K562 (cell line): ENCODE results near the gene NACC1. TPM values are rescaled to one million over a fixed set of nuclear protein-coding genes. Genes with fewer than 3 reads are reported as not detected.
A peak's percentile ranks its signal among the peaks of the same experiment; 100 is the strongest.

ENCODE experiments used
- CBFA2T2 ChIP-seq: fragments of 450-650 bp; conservative IDR thresholded peaks from 2 replicates; pipeline ENCODE4 v1.6.1; 2017; ENCODE audit warnings: mild to moderate bottlenecking
- CBX1 ChIP-seq: sonication (generic); IDR thresholded peaks from 2 replicates; pipeline ENCODE4 v1.6.1; 2016; ENCODE audit warnings: antibody characterized with exemption, low read depth, mild to moderate bottlenecking
- DPF2 ChIP-seq: fragments of 450-650 bp; IDR thresholded peaks from 2 replicates; pipeline ENCODE4 v1.6.1; 2016
- GTF3C2 ChIP-seq: IDR thresholded peaks from 3 replicates; pipeline ENCODE4 v1.6.1; 2011; ENCODE audit warnings: borderline replicate concordance, mild to moderate bottlenecking, moderate library complexity; ENCODE audit not compliant: insufficient read length; ENCODE audit errors: extremely low read depth
- KLF16 ChIP-seq: IDR thresholded peaks from 2 replicates; pipeline ENCODE4 v1.6.1; 2016; ENCODE audit warnings: antibody characterized with exemption
- MECOM ChIP-seq: fragments of 250-450 bp; sonication (Bioruptor Pico); IDR thresholded peaks from 2 replicates; pipeline ENCODE4 v1.8.0; 2022; ENCODE audit warnings: inconsistent platforms
- NR2C1 ChIP-seq, 2 experiments: fragments of 450-650 bp; IDR thresholded peaks; 2 replicates each; pipeline ENCODE4 v1.6.1; 2017; ENCODE audit warnings: mild to moderate bottlenecking in 2 of 2, antibody characterized with exemption in 1 of 2, inconsistent platforms in 1 of 2, missing compliant biosample characterization in 1 of 2, missing genetic modification characterization in 1 of 2
- PHF8 ChIP-seq: fragments of 200-600 bp; sonication (generic); IDR thresholded peaks from 2 replicates; pipeline ENCODE4 v1.6.1; 2012; ENCODE audit warnings: mixed run types, mild to moderate bottlenecking, inconsistent platforms, low read length, moderate library complexity, borderline replicate concordance
- POLR2G ChIP-seq: fragments of 200-400 bp; formaldehyde crosslinking; IDR thresholded peaks from 2 replicates; pipeline ENCODE4 v1.6.1; 2017; ENCODE audit warnings: low read depth, mild to moderate bottlenecking, antibody characterized with exemption, low read length, moderate library complexity
- SETDB1 ChIP-seq: IDR thresholded peaks from one replicate; pipeline ENCODE4 v1.6.1; 2012; ENCODE audit warnings: low read length, control low read depth, inconsistent platforms
- SOX6 ChIP-seq: fragments of 450-650 bp; IDR thresholded peaks from 2 replicates; pipeline ENCODE4 v1.6.1; 2014; ENCODE audit warnings: mild to moderate bottlenecking
- SP2 ChIP-seq: IDR thresholded peaks from 2 replicates; pipeline ENCODE4 v1.6.1; 2011; ENCODE audit warnings: mild to moderate bottlenecking, low read depth, low read length, moderate library complexity; ENCODE audit not compliant: poor library complexity, severe bottlenecking; ENCODE audit errors: extremely low read depth
- ZBTB11 ChIP-seq, 3 experiments: fragments of 200-800 bp in 1 of 3; fragments of 250-450 bp in 1 of 3; fragments of 450-650 bp in 1 of 3; sonication (Bioruptor Pico) in 1 of 3; sonication (Bioruptor generic) in 1 of 3; formaldehyde crosslinking in 1 of 3; IDR thresholded peaks; 2 replicates each; pipeline versions ENCODE4 v1.6.1 to v1.8.0; 2016 to 2022; ENCODE audit warnings: mild to moderate bottlenecking in 2 of 3, missing genetic modification characterization in 2 of 3, missing compliant biosample characterization in 1 of 3, moderate library complexity in 1 of 3
- ZNF24 ChIP-seq: fragments of 450-650 bp; IDR thresholded peaks from 2 replicates; pipeline ENCODE4 v1.6.1; 2016
- ZNF384 ChIP-seq: IDR thresholded peaks from 2 replicates; pipeline ENCODE4 v1.6.1; 2012; ENCODE audit warnings: low read depth, low read length, improper control_type of control experiment
- ZSCAN32 ChIP-seq: fragments of 450-650 bp; formaldehyde crosslinking; IDR thresholded peaks from 2 replicates; pipeline ENCODE4 v1.4.0; 2020; ENCODE audit warnings: mild to moderate bottlenecking, moderate library complexity
- polyA plus RNA-seq, 8 experiments: library from polyadenylated mRNA; depleted of rRNA in 4 of 8; stranded (reverse) in 5 of 8; unstranded in 3 of 8; fragments of >200 nt; fragmentation: Nextera tagmentation in 2 of 8; fragmentation: Illumina TruSeq in 1 of 8; extraction: Ambion mirVana in 2 of 8; extraction: Trizol in 1 of 8; gene quantifications; 2 replicates each; pipeline versions ENCODE4 v1.2.1 to v1.2.3, GENCODE V29; 2011 to 2014; ENCODE audit warnings: inconsistent platforms in 1 of 8, missing spikeins in 1 of 8
- total RNA-seq, 7 experiments: library from RNA; depleted of rRNA in 6 of 7; stranded (reverse); fragments of >200 nt in 6 of 7; fragmentation: Illumina TruSeq in 2 of 7; extraction: Trizol in 2 of 7; gene quantifications; 2 replicates each; pipeline versions ENCODE4 v1.2.1 to v1.2.3, GENCODE V29; 2011 to 2021; ENCODE audit warnings: low replicate concordance in 1 of 7
- TF ChIP-seq, protein P1 (sequence below): fragments of 200-800 bp; sonication (Bioruptor generic); IDR thresholded peaks from 2 replicates; pipeline ENCODE4 v1.6.1; 2016; ENCODE audit warnings: missing genetic modification characterization, missing compliant biosample characterization

NACC1 gene
- total and polyA plus RNA-seq, 9 of the 15 experiments (the other 6 are each of a cell fraction or from before 2014, with no cell fraction given) = 0.04 to 96.6 (median 25.8) TPM

DNA sequence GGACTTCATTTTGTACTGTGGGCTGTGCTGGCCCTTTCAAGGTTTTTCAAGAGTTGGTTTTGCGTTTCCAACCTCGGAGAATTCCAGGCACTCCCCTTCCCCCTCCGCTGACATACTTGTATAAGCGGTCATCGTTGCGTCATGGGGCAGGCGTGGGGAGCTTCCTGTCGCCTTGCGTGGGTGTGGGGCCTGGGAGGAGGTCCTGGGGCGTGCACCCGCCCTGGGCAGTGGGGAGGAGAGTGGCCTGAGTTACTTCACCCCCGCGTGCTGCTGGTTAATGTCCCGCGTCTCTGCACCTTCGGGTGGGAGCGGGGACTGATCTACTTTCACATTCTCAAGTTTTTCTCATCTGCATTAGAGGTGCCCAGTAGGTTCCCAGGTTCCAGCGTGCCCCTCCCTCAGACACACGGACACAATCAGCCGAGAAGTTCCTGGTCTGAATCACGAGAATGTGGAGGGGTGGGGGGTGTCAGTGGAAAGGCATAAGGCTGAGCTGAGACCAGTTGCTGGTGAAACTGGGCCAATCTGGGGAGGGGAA is 36.2 kb downstream of the NACC1 start (continued):
- no peak for TF ChIP-seq ZBTB11 (CRISPR knock-in tag; IDR thresholded peaks at IDR 0.05)
- TF ChIP-seq POLR2G = peak; percentile 62
- TF ChIP-seq CBFA2T2 = no peak
- TF ChIP-seq GTF3C2 = no peak
- TF ChIP-seq MECOM (CRISPR knock-in tag) = no peak
- TF ChIP-seq, protein P1, sequence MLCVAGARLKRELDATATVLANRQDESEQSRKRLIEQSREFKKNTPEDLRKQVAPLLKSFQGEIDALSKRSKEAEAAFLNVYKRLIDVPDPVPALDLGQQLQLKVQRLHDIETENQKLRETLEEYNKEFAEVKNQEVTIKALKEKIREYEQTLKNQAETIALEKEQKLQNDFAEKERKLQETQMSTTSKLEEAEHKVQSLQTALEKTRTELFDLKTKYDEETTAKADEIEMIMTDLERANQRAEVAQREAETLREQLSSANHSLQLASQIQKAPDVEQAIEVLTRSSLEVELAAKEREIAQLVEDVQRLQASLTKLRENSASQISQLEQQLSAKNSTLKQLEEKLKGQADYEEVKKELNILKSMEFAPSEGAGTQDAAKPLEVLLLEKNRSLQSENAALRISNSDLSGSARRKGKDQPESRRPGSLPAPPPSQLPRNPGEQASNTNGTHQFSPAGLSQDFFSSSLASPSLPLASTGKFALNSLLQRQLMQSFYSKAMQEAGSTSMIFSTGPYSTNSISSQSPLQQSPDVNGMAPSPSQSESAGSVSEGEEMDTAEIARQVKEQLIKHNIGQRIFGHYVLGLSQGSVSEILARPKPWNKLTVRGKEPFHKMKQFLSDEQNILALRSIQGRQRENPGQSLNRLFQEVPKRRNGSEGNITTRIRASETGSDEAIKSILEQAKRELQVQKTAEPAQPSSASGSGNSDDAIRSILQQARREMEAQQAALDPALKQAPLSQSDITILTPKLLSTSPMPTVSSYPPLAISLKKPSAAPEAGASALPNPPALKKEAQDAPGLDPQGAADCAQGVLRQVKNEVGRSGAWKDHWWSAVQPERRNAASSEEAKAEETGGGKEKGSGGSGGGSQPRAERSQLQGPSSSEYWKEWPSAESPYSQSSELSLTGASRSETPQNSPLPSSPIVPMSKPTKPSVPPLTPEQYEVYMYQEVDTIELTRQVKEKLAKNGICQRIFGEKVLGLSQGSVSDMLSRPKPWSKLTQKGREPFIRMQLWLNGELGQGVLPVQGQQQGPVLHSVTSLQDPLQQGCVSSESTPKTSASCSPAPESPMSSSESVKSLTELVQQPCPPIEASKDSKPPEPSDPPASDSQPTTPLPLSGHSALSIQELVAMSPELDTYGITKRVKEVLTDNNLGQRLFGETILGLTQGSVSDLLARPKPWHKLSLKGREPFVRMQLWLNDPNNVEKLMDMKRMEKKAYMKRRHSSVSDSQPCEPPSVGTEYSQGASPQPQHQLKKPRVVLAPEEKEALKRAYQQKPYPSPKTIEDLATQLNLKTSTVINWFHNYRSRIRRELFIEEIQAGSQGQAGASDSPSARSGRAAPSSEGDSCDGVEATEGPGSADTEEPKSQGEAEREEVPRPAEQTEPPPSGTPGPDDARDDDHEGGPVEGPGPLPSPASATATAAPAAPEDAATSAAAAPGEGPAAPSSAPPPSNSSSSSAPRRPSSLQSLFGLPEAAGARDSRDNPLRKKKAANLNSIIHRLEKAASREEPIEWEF (CRISPR knock-in tag) = no peak
- no peak for TF ChIP-seq PHF8
- TF ChIP-seq SETDB1 = no peak
- no peak for TF ChIP-seq CBX1
- TF ChIP-seq DPF2 = 0 out of 2 replicates have a peak, but pooled peaks have one; percentile 27
- TF ChIP-seq SP2 = no peak
- peak; percentile 38; the same call in 1 of the 2 replicates for TF ChIP-seq KLF16
- TF ChIP-seq ZNF384 = no peak
- no peak for TF ChIP-seq NR2C1 (IDR thresholded peaks at IDR 0.05)
- no peak for TF ChIP-seq NR2C1 (tag; IDR thresholded peaks at IDR 0.05)
- peak; percentile 35; the same call in 1 of the 2 replicates for TF ChIP-seq SOX6
- TF ChIP-seq ZSCAN32 = 0 out of 2 replicates have a peak, but pooled peaks have one; percentile 26
- TF ChIP-seq ZNF24 = 0 out of 2 replicates have a peak, but pooled peaks have one; percentile 10
